IMR-90 (cell line): ENCODE results near the gene SHROOM1. TPM values are rescaled to one million over a fixed set of nuclear protein-coding genes. Genes with fewer than 3 reads are reported as not detected.
A peak's percentile ranks its signal among the peaks of the same experiment; 100 is the strongest.

Experiments used
- ATAC-seq: fragments of 200-7000 bp; cut with Tn5 transposase; 2 replicates; pipeline ENCODE4 v1.9.1; 2020; ENCODE audit warnings: low read depth, mild to moderate bottlenecking, moderate library complexity
- BruUV-seq: library from RNA; stranded (reverse); fragments of 400-500 nt; replicated peaks from 2 replicates; lab custom pipeline; 2021; lab: Mats Ljungman, UMichigan
- CTCF ChIA-PET: fragments of 300-600 bp; formaldehyde crosslinking; extraction: SDS; loops from one replicate; lab custom pipeline; 2021; ENCODE audit warnings: antibody characterized with exemption; lab: Yijun Ruan, JAX
- POLR2A ChIA-PET: fragments of 300-600 bp; sonication (Branson Sonifier 250); formaldehyde crosslinking; loops from one replicate; lab custom pipeline; 2022; ENCODE audit warnings: antibody characterized with exemption; ENCODE audit not compliant: unreplicated experiment; lab: Charles Lee
- DNase-seq: peaks from one replicate; pipeline ENCODE4 v3.0.0; 2013
- H2AFZ ChIP-seq: replicated peaks from 2 replicates; pipeline ENCODE3; 2013; ENCODE audit warnings: low read length, mild to moderate bottlenecking; ENCODE audit not compliant: poor library complexity
- H2AK5ac ChIP-seq: 2 replicates; pipeline ENCODE4 v1.6.1; 2013; ENCODE audit warnings: low read depth, low read length, inconsistent platforms
- H2AK9ac ChIP-seq: replicated peaks from 2 replicates; pipeline ENCODE3; 2013; ENCODE audit warnings: mild to moderate bottlenecking, low read depth, low read length, moderate library complexity; ENCODE audit not compliant: poor library complexity
- H2BK120ac ChIP-seq: 2 replicates; pipeline ENCODE4 v1.6.1; 2013; ENCODE audit warnings: low read depth, low read length, inconsistent platforms
- H2BK15ac ChIP-seq: 3 replicates; pipeline ENCODE4 v1.6.1; 2013; ENCODE audit warnings: low read depth, low read length, inconsistent platforms
- H2BK20ac ChIP-seq: 2 replicates; pipeline ENCODE4 v1.6.1; 2013; ENCODE audit warnings: low read depth, mild to moderate bottlenecking, inconsistent platforms, low read length, moderate library complexity
- H2BK5ac ChIP-seq: 2 replicates; pipeline ENCODE4 v1.6.1; 2013; ENCODE audit warnings: mild to moderate bottlenecking, low read depth, low read length, inconsistent platforms; ENCODE audit not compliant: poor library complexity, severe bottlenecking
- H3K14ac ChIP-seq: replicated peaks from 2 replicates; pipeline ENCODE4 v1.6.1; 2013; ENCODE audit warnings: low read depth, low read length, inconsistent platforms
- H3K18ac ChIP-seq: 2 replicates; pipeline ENCODE4 v1.6.1; 2013; ENCODE audit warnings: low read depth, low read length, control low read depth
- H3K23ac ChIP-seq: 2 replicates; pipeline ENCODE4 v1.6.1; 2013; ENCODE audit warnings: low read depth, low read length, inconsistent platforms
- H3K27ac ChIP-seq: 2 replicates; pipeline ENCODE4 v1.5.1; 2013; ENCODE audit warnings: mild to moderate bottlenecking, control low read depth, low read length; ENCODE audit not compliant: insufficient read depth
- H3K27me3 ChIP-seq: 2 replicates; pipeline ENCODE4 v1.6.1; 2013; ENCODE audit warnings: low read length; ENCODE audit not compliant: control insufficient read depth, insufficient read depth
- H3K36me3 ChIP-seq: 2 replicates; pipeline ENCODE4 v1.6.1; 2013; ENCODE audit warnings: low read length, mixed read lengths; ENCODE audit not compliant: control insufficient read depth, insufficient read depth
- H3K4ac ChIP-seq: 2 replicates; pipeline ENCODE4 v1.6.1; 2013; ENCODE audit warnings: low read depth, low read length, inconsistent platforms
- H3K4me1 ChIP-seq: 2 replicates; pipeline ENCODE4 v1.6.1; 2013; ENCODE audit warnings: low read length, mixed read lengths; ENCODE audit not compliant: control insufficient read depth, insufficient read depth
- H3K4me2 ChIP-seq: 2 replicates; pipeline ENCODE4 v1.6.1; 2013; ENCODE audit warnings: low read depth, mild to moderate bottlenecking, control low read depth, low read length, moderate library complexity
- H3K4me3 ChIP-seq: 2 replicates; pipeline ENCODE4 v1.5.1; 2013; ENCODE audit warnings: low read depth, mild to moderate bottlenecking, control low read depth, low read length, moderate library complexity; ENCODE audit not compliant: insufficient read depth
- H3K56ac ChIP-seq: 2 replicates; pipeline ENCODE4 v1.6.1; 2013; ENCODE audit warnings: low read length, inconsistent platforms; ENCODE audit not compliant: insufficient read depth; ENCODE audit errors: extremely low read depth
- H3K79me1 ChIP-seq, 2 experiments: 2 replicates each; pipeline ENCODE4 v1.6.1; 2013; ENCODE audit warnings: low read length in 2 of 2, inconsistent platforms in 1 of 2, low read depth in 1 of 2
- H3K9ac ChIP-seq: 2 replicates; pipeline ENCODE4 v1.6.1; 2013; ENCODE audit warnings: low read depth, low read length, control low read depth
- H3K9me1 ChIP-seq: 2 replicates; pipeline ENCODE4 v1.6.1; 2013; ENCODE audit warnings: low read length, inconsistent platforms; ENCODE audit not compliant: insufficient read depth
- H3K9me3 ChIP-seq: 2 replicates; pipeline ENCODE4 v1.6.1; 2013; ENCODE audit warnings: low read length; ENCODE audit not compliant: control insufficient read depth, insufficient read depth
- H4K20me1 ChIP-seq: 2 replicates; pipeline ENCODE4 v1.6.1; 2013; ENCODE audit warnings: low read length, inconsistent platforms; ENCODE audit not compliant: insufficient read depth
- H4K5ac ChIP-seq: 2 replicates; pipeline ENCODE4 v1.6.1; 2013; ENCODE audit warnings: mild to moderate bottlenecking, low read depth, low read length, control low read depth
- H4K8ac ChIP-seq, 2 experiments: 2 replicates each; pipeline ENCODE4 v1.6.1; 2013; ENCODE audit warnings: low read depth in 2 of 2, low read length in 2 of 2, control low read depth in 1 of 2, inconsistent platforms in 1 of 2
- H4K91ac ChIP-seq: 2 replicates; pipeline ENCODE4 v1.6.1; 2013; ENCODE audit warnings: low read depth, low read length, inconsistent platforms; ENCODE audit not compliant: insufficient read depth
- BHLHE40 ChIP-seq: fragments of 150-350 bp; IDR thresholded peaks from 2 replicates; pipeline ENCODE4 v1.6.1; 2016; ENCODE audit warnings: mild to moderate bottlenecking, low read depth, low read length
- CHD1 ChIP-seq: IDR thresholded peaks from 2 replicates; pipeline ENCODE4 v1.6.1; 2012; ENCODE audit warnings: low read depth, low read length, improper control_type of control experiment
- FOS ChIP-seq: fragments of 150-350 bp; IDR thresholded peaks from 2 replicates; pipeline ENCODE4 v1.6.1; 2016; ENCODE audit warnings: low read depth, low read length
- MAFK ChIP-seq: IDR thresholded peaks from 2 replicates; pipeline ENCODE4 v1.6.1; 2012; ENCODE audit warnings: low read depth, low read length, improper control_type of control experiment
- MAZ ChIP-seq: IDR thresholded peaks from 2 replicates; pipeline ENCODE4 v1.6.1; 2012; ENCODE audit warnings: low read depth, mild to moderate bottlenecking, low read length, improper control_type of control experiment, moderate library complexity, borderline replicate concordance
- MXI1 ChIP-seq: IDR thresholded peaks from 2 replicates; pipeline ENCODE4 v1.6.1; 2012; ENCODE audit warnings: low read depth, mild to moderate bottlenecking, low read length, moderate library complexity, borderline replicate concordance
- POLR2A ChIP-seq: IDR thresholded peaks from 2 replicates; pipeline ENCODE4 v1.6.1; 2012; ENCODE audit warnings: mild to moderate bottlenecking, low read depth, low read length
- RCOR1 ChIP-seq: IDR thresholded peaks from 2 replicates; pipeline ENCODE4 v1.6.1; 2012; ENCODE audit warnings: mild to moderate bottlenecking, low read length, improper control_type of control experiment; ENCODE audit not compliant: insufficient replicate concordance
- RFX5 ChIP-seq: IDR thresholded peaks from 2 replicates; pipeline ENCODE4 v1.8.0; 2012; ENCODE audit warnings: low read depth, mild to moderate bottlenecking, low read length, moderate library complexity
- SMC3 ChIP-seq: fragments of 150-350 bp; IDR thresholded peaks from 2 replicates; pipeline ENCODE4 v1.6.1; 2016; ENCODE audit warnings: low read depth, mild to moderate bottlenecking, antibody characterized with exemption, low read length, moderate library complexity
- WGBS, 2 experiments: methylation state at CpG; one replicate each; pipeline versions ENCODE4 v1.1.5 to v1.1.7; 2013; ENCODE audit warnings: missing lambda C conversion rate in 2 of 2; ENCODE audit not compliant: insufficient read length in 1 of 2; ENCODE audit errors: extremely low coverage in 2 of 2; 5-methylcytosine and 5-hydroxymethylcytosine counted together
- dilution Hi-C: fragments of 300-500 bp; cut with HindIII; formaldehyde crosslinking; loops from one replicate; pipeline ENCODE4 v1.14.3; 2018; ENCODE audit warnings: low sequenced_read_pairs; ENCODE audit not compliant: unreplicated experiment
- in situ Hi-C: fragments of 300-500 bp; cut with MboI; formaldehyde crosslinking; loops from 3 replicates; pipeline ENCODE4 v1.14.3; 2019; ENCODE audit warnings: low sequenced_read_pairs, inconsistent platforms, mixed read lengths
- intact Hi-C: fragments of 100-400 bp; cut with micrococcal nuclease; formaldehyde crosslinking; loops from 2 replicates; pipeline ENCODE4 v1.10.0; 2022
- polyA plus RNA-seq, 3 experiments: library from polyadenylated mRNA; depleted of rRNA; stranded (reverse); fragments of >200 nt; gene quantifications; 2 replicates each; pipeline ENCODE4 v1.2.3, GENCODE V29; 2012; ENCODE audit warnings: low replicate concordance in 1 of 3
- total RNA-seq: library from RNA; depleted of rRNA; stranded (reverse); fragments of >200 nt; gene quantifications from 2 replicates; pipeline ENCODE4 v1.2.3, GENCODE V29; 2012
- TF ChIP-seq, protein P1 (sequence below): fragments of 150-350 bp; IDR thresholded peaks from 2 replicates; pipeline ENCODE4 v1.6.1; 2017; ENCODE audit warnings: mild to moderate bottlenecking, antibody characterized with exemption, low read length, low read depth
- TF ChIP-seq, protein P2 (sequence below): fragments of 150-350 bp; IDR thresholded peaks from 2 replicates; pipeline ENCODE4 v1.6.1; 2016; ENCODE audit warnings: low read depth, mild to moderate bottlenecking, low read length, moderate library complexity, borderline replicate concordance
- TF ChIP-seq, protein P3 (sequence below): conservative IDR thresholded peaks from 2 replicates; pipeline ENCODE4 v1.5.1; 2012; ENCODE audit warnings: mild to moderate bottlenecking, low read depth, low read length, improper control_type of control experiment

SHROOM1 gene
- total and polyA plus RNA-seq, 2 of the 4 experiments (the other 2 are of a cell fraction): 1.4 to 6.3 TPM

DNA sequence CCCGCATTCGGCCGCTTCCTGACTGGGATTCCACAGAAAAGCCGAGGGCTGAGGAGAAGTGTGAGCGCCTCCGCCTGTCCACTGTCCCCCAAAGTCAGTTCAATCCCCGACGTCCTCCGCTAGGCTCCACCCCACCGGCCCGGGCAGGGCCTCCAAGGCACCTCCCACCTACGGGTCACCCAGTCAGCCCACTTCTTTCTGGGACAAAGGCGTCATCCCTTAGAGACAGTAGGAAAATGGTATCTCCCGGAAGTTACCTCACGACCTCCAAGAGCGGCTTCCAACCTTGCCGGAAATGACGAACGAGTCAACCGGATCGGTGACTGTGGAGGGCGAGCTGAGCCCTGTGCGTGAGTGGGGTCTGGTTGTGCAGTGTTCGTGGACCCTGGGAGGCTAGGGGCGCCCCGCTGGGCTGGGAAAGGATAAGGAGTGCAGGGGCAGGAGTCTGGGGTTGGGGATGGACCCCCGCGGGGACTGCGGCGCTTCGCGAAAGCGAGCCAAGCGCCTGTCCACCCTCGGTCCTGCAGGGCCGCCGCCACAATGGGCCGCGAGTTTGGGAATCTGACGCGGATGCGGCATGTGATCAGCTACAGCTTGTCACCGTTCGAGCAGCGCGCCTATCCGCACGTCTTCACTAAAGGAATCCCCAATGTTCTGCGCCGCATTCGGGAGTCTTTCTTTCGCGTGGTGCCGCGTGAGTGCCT is 36.0 kb upstream of the SHROOM1 start, which contains the start of the genes GDF9 and UQCRQ:
TSS of gene GDF9 (minus strand) at position 128 of the 704 bp plus-strand sequence. CDS start 1,936 bp downstream, outside the sequence.
TSS of gene UQCRQ (plus strand) at position 301 of the 704 bp plus-strand sequence. CDS start at position 541, 240 bp downstream.
- intact Hi-C loops: loop anchor here (1.0 to 5.0 kb wide), 3 partner anchors 36 to 481 kb away; partner anchors contain the start of gene SHROOM1
- peak within 1 kb of the TSS; percentile 47 for H4K91ac ChIP-seq
- TF ChIP-seq, protein P1, sequence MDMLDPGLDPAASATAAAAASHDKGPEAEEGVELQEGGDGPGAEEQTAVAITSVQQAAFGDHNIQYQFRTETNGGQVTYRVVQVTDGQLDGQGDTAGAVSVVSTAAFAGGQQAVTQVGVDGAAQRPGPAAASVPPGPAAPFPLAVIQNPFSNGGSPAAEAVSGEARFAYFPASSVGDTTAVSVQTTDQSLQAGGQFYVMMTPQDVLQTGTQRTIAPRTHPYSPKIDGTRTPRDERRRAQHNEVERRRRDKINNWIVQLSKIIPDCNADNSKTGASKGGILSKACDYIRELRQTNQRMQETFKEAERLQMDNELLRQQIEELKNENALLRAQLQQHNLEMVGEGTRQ: peak; percentile 82
- TF ChIP-seq MXI1 (peak; percentile 22; the same call in 1 of the 2 replicates), MAZ (peak; percentile 57; the same call in 1 of the 2 replicates), POLR2A (peak; percentile 95), RCOR1 (no peak), MAFK (no peak), FOS (no peak), BHLHE40 (peak; percentile 97), SMC3 (peak; percentile 49), CHD1 (peak; percentile 99), RFX5 (no peak)
- TF ChIP-seq, protein P2, sequence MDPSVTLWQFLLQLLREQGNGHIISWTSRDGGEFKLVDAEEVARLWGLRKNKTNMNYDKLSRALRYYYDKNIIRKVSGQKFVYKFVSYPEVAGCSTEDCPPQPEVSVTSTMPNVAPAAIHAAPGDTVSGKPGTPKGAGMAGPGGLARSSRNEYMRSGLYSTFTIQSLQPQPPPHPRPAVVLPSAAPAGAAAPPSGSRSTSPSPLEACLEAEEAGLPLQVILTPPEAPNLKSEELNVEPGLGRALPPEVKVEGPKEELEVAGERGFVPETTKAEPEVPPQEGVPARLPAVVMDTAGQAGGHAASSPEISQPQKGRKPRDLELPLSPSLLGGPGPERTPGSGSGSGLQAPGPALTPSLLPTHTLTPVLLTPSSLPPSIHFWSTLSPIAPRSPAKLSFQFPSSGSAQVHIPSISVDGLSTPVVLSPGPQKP: no peak
- TF ChIP-seq, protein P3, sequence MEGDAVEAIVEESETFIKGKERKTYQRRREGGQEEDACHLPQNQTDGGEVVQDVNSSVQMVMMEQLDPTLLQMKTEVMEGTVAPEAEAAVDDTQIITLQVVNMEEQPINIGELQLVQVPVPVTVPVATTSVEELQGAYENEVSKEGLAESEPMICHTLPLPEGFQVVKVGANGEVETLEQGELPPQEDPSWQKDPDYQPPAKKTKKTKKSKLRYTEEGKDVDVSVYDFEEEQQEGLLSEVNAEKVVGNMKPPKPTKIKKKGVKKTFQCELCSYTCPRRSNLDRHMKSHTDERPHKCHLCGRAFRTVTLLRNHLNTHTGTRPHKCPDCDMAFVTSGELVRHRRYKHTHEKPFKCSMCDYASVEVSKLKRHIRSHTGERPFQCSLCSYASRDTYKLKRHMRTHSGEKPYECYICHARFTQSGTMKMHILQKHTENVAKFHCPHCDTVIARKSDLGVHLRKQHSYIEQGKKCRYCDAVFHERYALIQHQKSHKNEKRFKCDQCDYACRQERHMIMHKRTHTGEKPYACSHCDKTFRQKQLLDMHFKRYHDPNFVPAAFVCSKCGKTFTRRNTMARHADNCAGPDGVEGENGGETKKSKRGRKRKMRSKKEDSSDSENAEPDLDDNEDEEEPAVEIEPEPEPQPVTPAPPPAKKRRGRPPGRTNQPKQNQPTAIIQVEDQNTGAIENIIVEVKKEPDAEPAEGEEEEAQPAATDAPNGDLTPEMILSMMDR: peak; percentile 46

More for the DNA sequence above, 36.0 kb upstream of the SHROOM1 start, which contains the start of the genes GDF9 and UQCRQ:
- in situ Hi-C loops: no loop called here
- peaks cover 16% of the 10 kb centered on the region for H3K36me3 ChIP-seq
- H3K9ac ChIP-seq: peak within 1 kb of the TSS; percentile 83
- no TSS peak for BruUV-seq
- no peaks in the 10 kb centered on the region for H3K27me3 ChIP-seq
- ChIA-PET POLR2A (interaction anchor here (1.4 kb wide), 1 partner anchor 85 kb away, joined by 4 read pairs; no protein-coding TSS in a partner anchor), CTCF (interaction anchor here (0.7 to 2.0 kb wide), 4 partner anchors 11 to 38 kb away, joined by 3 to 7 read pairs (median 4); partner anchors contain the start of gene SHROOM1)
- peak within 1 kb of the TSS; percentile 62 for H3K56ac ChIP-seq
- peak within 1 kb of the TSS; percentile 74 for H3K23ac ChIP-seq
- peak; percentile 99 for ATAC-seq
- H2AK5ac ChIP-seq: peak within 1 kb of the TSS; percentile 69
- dilution Hi-C loops: no loop called here
- no peak within 1 kb of the TSS for H2BK15ac ChIP-seq
- H2BK20ac ChIP-seq: no peak within 1 kb of the TSS
- peak; percentile 100 for DNase-seq
- H2AK9ac ChIP-seq: peak within 1 kb of the TSS; percentile 97
- H4K8ac ChIP-seq: peak within 1 kb of the TSS; percentile 77 to 91
- peaks cover 3% of the 10 kb centered on the region; the same call in 1 of the 2 replicates for H3K4me1 ChIP-seq
- H3K79me1 ChIP-seq: peaks cover 9 to 28% of the 10 kb centered on the region in 2 experiments
- peak within 1 kb of the TSS; percentile 75 for H3K4ac ChIP-seq
- peak within 1 kb of the TSS; percentile 66 for H2BK5ac ChIP-seq
- peak within 1 kb of the TSS; percentile 81 for H3K4me3 ChIP-seq
- peak within 1 kb of the TSS; percentile 67 for H3K14ac ChIP-seq
- 1% methylated on average over 23 of the region's 55 CpGs; no CpG with 5 or more reads in 1 of the 2 experiments for WGBS, 2 experiments
- H2BK120ac ChIP-seq: peak within 1 kb of the TSS; percentile 56
- H3K18ac ChIP-seq: peak within 1 kb of the TSS; percentile 1; the same call in 1 of the 2 replicates
- H3K9me1 ChIP-seq: peaks cover 5% of the 10 kb centered on the region
- peak within 1 kb of the TSS; percentile 73 for H3K27ac ChIP-seq
- H3K4me2 ChIP-seq: peak within 1 kb of the TSS; percentile 100
- H4K5ac ChIP-seq: peak within 1 kb of the TSS; percentile 89
- H3K9me3 ChIP-seq: no peaks in the 10 kb centered on the region
- H4K20me1 ChIP-seq: peaks cover 13% of the 10 kb centered on the region; the same call in 1 of the 2 replicates
- H2AFZ ChIP-seq: peak within 1 kb of the TSS; percentile 97
